K562 (cell line): ENCODE results near the gene PSEN1. TPM values are rescaled to one million over a fixed set of nuclear protein-coding genes. Genes with fewer than 3 reads are reported as not detected.

Source experiments
- ATAC-seq: fragments of 200-7000 bp; cut with Tn5 transposase; 3 replicates; pipeline ENCODE4 v1.9.1; 2020; ENCODE audit warnings: moderate library complexity
- BruUV-seq: library from RNA; stranded (reverse); fragments of 400-500 nt; replicated peaks from 2 replicates; lab custom pipeline; 2021; lab: Mats Ljungman, UMichigan
- CTCF ChIA-PET: fragments of 300-600 bp; formaldehyde crosslinking; extraction: SDS; loops from one replicate; lab custom pipeline; 2021; ENCODE audit warnings: low intra/inter-chr PET ratio; lab: Yijun Ruan, JAX
- POLR2A ChIA-PET: fragments of 300-600, 350-650 bp; sonication (Branson Sonifier 250); formaldehyde crosslinking; extraction: SDS; loops from one replicate; lab custom pipeline; 2021; ENCODE audit warnings: antibody characterized with exemption, inconsistent platforms; lab: Yijun Ruan, JAX
- DNase-seq, 4 experiments: peaks; one replicate each; pipeline versions ENCODE4 v3.0.0 to v3.0.0-alpha.2; 2011 to 2018; ENCODE audit warnings: low spot score in 3 of 4, mixed read lengths in 3 of 4; ENCODE audit errors: extremely low read depth in 1 of 4
- FAIRE-seq: peaks from 2 replicates; lab custom pipeline; 2011; peaks lifted over from hg19 to GRCh38; lab: Jason Lieb, UNC
- H2AFZ ChIP-seq: 2 replicates; pipeline ENCODE4 v1.6.0; 2011; ENCODE audit warnings: low read depth, low read length, control low read depth, inconsistent platforms
- H3K27ac ChIP-seq: fragments of 200-600 bp; 3 replicates; pipeline ENCODE4 v1.8.0; 2011; ENCODE audit warnings: low read depth, mild to moderate bottlenecking, control low read depth, inconsistent platforms, low read length, moderate library complexity, mixed read lengths; ENCODE audit errors: extremely low read depth
- H3K27me3 ChIP-seq, 2 experiments: fragments of 300-600 bp in 1 of 2; 2 replicates in 1 of 2; 3 replicates in 1 of 2; pipeline versions ENCODE4 v1.6.0 to v1.8.0; 2011; ENCODE audit warnings: inconsistent platforms in 2 of 2, low read length in 2 of 2, mild to moderate bottlenecking in 1 of 2, mixed read lengths in 1 of 2, moderate library complexity in 1 of 2; ENCODE audit not compliant: control insufficient read depth in 2 of 2, insufficient read depth in 2 of 2
- H3K36me3 ChIP-seq: fragments of 300-600 bp; 3 replicates; pipeline ENCODE4 v1.8.0; 2011; ENCODE audit warnings: mild to moderate bottlenecking, low read length, inconsistent platforms; ENCODE audit not compliant: control insufficient read depth, insufficient read depth
- H3K4me1 ChIP-seq, 2 experiments: fragments of 200-600 bp in 1 of 2; replicated peaks in 1 of 2; 2 replicates in 1 of 2; 3 replicates in 1 of 2; pipeline versions ENCODE4 v1.5.1 to v1.8.0; 2011; ENCODE audit warnings: inconsistent platforms in 2 of 2, low read length in 2 of 2, mild to moderate bottlenecking in 1 of 2, mixed read lengths in 1 of 2, moderate library complexity in 1 of 2; ENCODE audit not compliant: control insufficient read depth in 2 of 2, insufficient read depth in 2 of 2
- H3K4me2 ChIP-seq: 2 replicates; pipeline ENCODE4 v1.6.1; 2011; ENCODE audit warnings: low read length, control low read depth, inconsistent platforms, mixed read lengths; ENCODE audit not compliant: insufficient read depth
- H3K4me3 ChIP-seq: fragments of 200-600 bp; sonication (generic), shearing (Covaris generic); 2 replicates; pipeline ENCODE4 v1.5.1; 2016; ENCODE audit warnings: control low read depth, inconsistent platforms
- H3K79me2 ChIP-seq: fragments of 200-600 bp; 3 replicates; pipeline ENCODE4 v1.8.0; 2011; ENCODE audit warnings: low read length, inconsistent platforms; ENCODE audit not compliant: control insufficient read depth, insufficient read depth
- H3K9ac ChIP-seq, 2 experiments: 2 replicates each; pipeline versions ENCODE4 v1.6.0 to v1.6.1; 2011; ENCODE audit warnings: low read depth in 2 of 2, low read length in 2 of 2, control low read depth in 1 of 2, inconsistent platforms in 1 of 2, mild to moderate bottlenecking in 1 of 2, mixed read lengths in 1 of 2; ENCODE audit not compliant: insufficient read depth in 1 of 2
- H3K9me1 ChIP-seq: one replicate; pipeline ENCODE4 v1.6.0; 2011; ENCODE audit warnings: inconsistent platforms, mild to moderate bottlenecking, low read length, moderate library complexity; ENCODE audit not compliant: control insufficient read depth, insufficient read depth
- H3K9me3 ChIP-seq: replicated peaks from 2 replicates; pipeline ENCODE4 v1.5.1; 2011; ENCODE audit warnings: low read depth, low read length, inconsistent platforms; ENCODE audit not compliant: control insufficient read depth, insufficient read depth
- H4K20me1 ChIP-seq: replicated peaks from 2 replicates; pipeline ENCODE4 v1.6.1; 2011; ENCODE audit warnings: low read length, inconsistent platforms, mixed read lengths; ENCODE audit not compliant: control insufficient read depth, insufficient read depth
- ATF7 ChIP-seq: fragments of 450-650 bp; IDR thresholded peaks from 2 replicates; pipeline ENCODE4 v1.7.1; 2014; ENCODE audit warnings: mild to moderate bottlenecking, moderate library complexity
- BRD9 ChIP-seq: fragments of 450-650 bp; IDR thresholded peaks from 2 replicates; pipeline ENCODE4 v1.6.1; 2018; ENCODE audit warnings: low read depth; ENCODE audit not compliant: partially characterized antibody
- DDX20 ChIP-seq: fragments of 450-650 bp; IDR thresholded peaks from 2 replicates; pipeline ENCODE4 v1.6.1; 2016; ENCODE audit warnings: missing genetic modification characterization, low read depth, mild to moderate bottlenecking, missing compliant biosample characterization, moderate library complexity
- MEF2D ChIP-seq: conservative IDR thresholded peaks from 2 replicates; pipeline ENCODE4 v1.6.1; 2016; ENCODE audit warnings: low read depth, missing genetic modification characterization, missing compliant biosample characterization
- NEUROD1 ChIP-seq: fragments of 150-350 bp; IDR thresholded peaks from 2 replicates; pipeline ENCODE4 v1.6.1; 2014; ENCODE audit warnings: borderline replicate concordance, low read length, low read depth; ENCODE audit not compliant: partially characterized antibody
- PATZ1 ChIP-seq: fragments of 250-450 bp; sonication (Bioruptor Pico); IDR thresholded peaks from 2 replicates; pipeline ENCODE4 v1.5.0; 2020; ENCODE audit warnings: mild to moderate bottlenecking, borderline replicate concordance
- RFX5 ChIP-seq: IDR thresholded peaks from 2 replicates; pipeline ENCODE4 v1.6.1; 2011; ENCODE audit warnings: low read depth, mild to moderate bottlenecking, improper control_type of control experiment, low read length
- TFAM ChIP-seq: fragments of 250-450 bp; sonication (Bioruptor Pico); conservative IDR thresholded peaks from 2 replicates; pipeline ENCODE4 v1.5.0; 2021; ENCODE audit warnings: mild to moderate bottlenecking, moderate library complexity
- ZNF639 ChIP-seq, 2 experiments: fragments of 200-800 bp in 1 of 2; sonication (Bioruptor generic) in 1 of 2; sonication (generic) in 1 of 2; formaldehyde crosslinking in 1 of 2; IDR thresholded peaks in 1 of 2; conservative IDR thresholded peaks in 1 of 2; 2 replicates each; pipeline versions ENCODE4 v1.5.0 to v1.6.1; 2016 to 2020; ENCODE audit warnings: missing compliant biosample characterization in 1 of 2, missing genetic modification characterization in 1 of 2, missing genetic modification reagents in 1 of 2
- whole genome bisulfite sequencing: fragments of 100-300 bp; shearing (Covaris generic); methylation state at CpG from one replicate; pipeline ENCODE4 v1.1.6; 2016; ENCODE audit warnings: low coverage, mixed read lengths; ENCODE audit not compliant: insufficient coverage; ENCODE audit errors: missing lambda C conversion rate; 5-methylcytosine and 5-hydroxymethylcytosine counted together
- in situ Hi-C: fragments of 300-500 bp; cut with MboI; formaldehyde crosslinking; loops from 4 replicates; pipeline ENCODE4 v1.15.0; 2018; ENCODE audit warnings: inconsistent platforms, mixed read lengths
- intact Hi-C: fragments of 100-400 bp; cut with micrococcal nuclease; formaldehyde crosslinking; loops from 2 replicates; pipeline ENCODE4 v1.14.2; 2022
- polyA plus RNA-seq, 8 experiments: library from polyadenylated mRNA; depleted of rRNA in 4 of 8; stranded (reverse) in 5 of 8; unstranded in 3 of 8; fragments of >200 nt; fragmentation: Nextera tagmentation in 2 of 8; fragmentation: Illumina TruSeq in 1 of 8; extraction: Ambion mirVana in 2 of 8; extraction: Trizol in 1 of 8; gene quantifications; 2 replicates each; pipeline versions ENCODE4 v1.2.1 to v1.2.3, GENCODE V29; 2011 to 2014; ENCODE audit warnings: inconsistent platforms in 1 of 8, missing spikeins in 1 of 8
- total RNA-seq, 7 experiments: library from RNA; depleted of rRNA in 6 of 7; stranded (reverse); fragments of >200 nt in 6 of 7; fragmentation: Illumina TruSeq in 2 of 7; extraction: Trizol in 2 of 7; gene quantifications; 2 replicates each; pipeline versions ENCODE4 v1.2.1 to v1.2.3, GENCODE V29; 2011 to 2021; ENCODE audit warnings: low replicate concordance in 1 of 7

PSEN1 gene
- total and polyA plus RNA-seq, 9 of the 15 experiments (the other 6 are each of a cell fraction or from before 2014, with no cell fraction given) = 6.5 to 25.2 (median 14.3) TPM

GRCh38 chr14:73252491-73253322, 116.4 kb downstream of the PSEN1 start:
- intact Hi-C loops = no loop called here
- ChIA-PET CTCF (no interaction called here), POLR2A (interaction anchor here (1.1 kb wide), 1 partner anchor 11 kb away, joined by 4 read pairs; no protein-coding TSS in a partner anchor)
- in situ Hi-C loops = no loop called here
- BruUV-seq = no TSS peak
- WGBS = 52% methylated on average over 15 of the region's 29 CpGs
- H3K36me3 ChIP-seq = no peaks in the 10 kb centered on the region
- no peaks in the 10 kb centered on the region for H3K79me2 ChIP-seq
- no peak overlapping the region for H3K4me3 ChIP-seq
- H3K9ac ChIP-seq = no peak overlapping the region
- FAIRE-seq (no peak), ATAC-seq (no peak), DNase-seq (no peak)
- no peak overlapping the region for H3K4me2 ChIP-seq
- no peaks in the 10 kb centered on the region for H3K9me1 ChIP-seq
- H2AFZ ChIP-seq = no peak overlapping the region
- no peaks in the 10 kb centered on the region for H3K27me3 ChIP-seq
- H3K27ac ChIP-seq = no peak overlapping the region
- H3K4me1 ChIP-seq = peaks cover 9 to 22% of the 10 kb centered on the region in 2 experiments; a peak in 4 of 5 replicates
- H3K9me3 ChIP-seq = no peaks in the 10 kb centered on the region
- no peak for TF ChIP-seq PATZ1
- H4K20me1 ChIP-seq = no peaks in the 10 kb centered on the region

GRCh38 chr14:73253323-73253610, 117.0 kb downstream of the PSEN1 start:
- Histone ChIP-seq H3K36me3 (no peaks in the 10 kb centered on the region), H3K4me1 (peaks cover 6 to 17% of the 10 kb centered on the region in 2 experiments; a peak in 4 of 5 replicates), H3K27me3 (no peaks in the 10 kb centered on the region), H3K27ac (no peak overlapping the region), H2AFZ (no peak overlapping the region)
- no peak for FAIRE-seq
- intact Hi-C loops = no loop called here
- no peak for TF ChIP-seq RFX5
- no peak for TF ChIP-seq TFAM
- no peak for TF ChIP-seq BRD9
- no peak for TF ChIP-seq ATF7
- no peak for TF ChIP-seq MEF2D (tag)
- no peak for TF ChIP-seq DDX20 (tag)
- TF ChIP-seq NEUROD1 = no peak
- TF ChIP-seq ZNF639 (CRISPR knock-in tag; conservative IDR thresholded peaks at IDR 0.05 in 1 of 2, IDR thresholded peaks at IDR 0.05 in 1 of 2) = no peak
- TF ChIP-seq, all 486 proteins: peak for 0
- H3K79me2 ChIP-seq = no peaks in the 10 kb centered on the region
- H3K9ac ChIP-seq = no peak overlapping the region
- H3K4me2 ChIP-seq = no peak overlapping the region
- ChIA-PET CTCF (no interaction called here), POLR2A (no interaction called here)
- BruUV-seq = no TSS peak
- DNase-seq = no peak
- no peaks in the 10 kb centered on the region for H4K20me1 ChIP-seq
- no peaks in the 10 kb centered on the region for H3K9me1 ChIP-seq
- 56% methylated on average over 7 of the region's 10 CpGs for WGBS
- ATAC-seq = no peak
- in situ Hi-C loops = no loop called here
- H3K9me3 ChIP-seq = no peaks in the 10 kb centered on the region
- H3K4me3 ChIP-seq = no peak overlapping the region
